ENCODE data around the gene TMEM233. TPM values are rescaled to one million over a fixed set of nuclear protein-coding genes. Genes with fewer than 3 reads are reported as not detected.
A peak's percentile ranks its signal among the peaks of the same experiment; 100 is the strongest.

TMEM233 gene
- total and polyA plus RNA-seq, 2 experiments from 2014 or later = 0.33 TPM; not detected in 1

GRCh38 chr12:119642986-119643385 is 49.4 kb downstream of the TMEM233 start:
- H3K79me2 ChIP-seq (ENCODE audit: insufficient read depth) = no peaks in the 10 kb centered on the region
- in situ Hi-C loops (cut with MboI) = no loop called here
- no peak overlapping the region for H3K4me3 ChIP-seq
- H3K27me3 ChIP-seq (replicated peaks; ENCODE audit: insufficient read depth) = no peaks in the 10 kb centered on the region
- no peak overlapping the region for H3K4me2 ChIP-seq (ENCODE audit: unreplicated experiment)
- no peaks in the 10 kb centered on the region for H3F3A ChIP-seq (ENCODE audit: insufficient read depth)
- no peak overlapping the region for H3K27ac ChIP-seq
- no peaks in the 10 kb centered on the region for H3K4me1 ChIP-seq (ENCODE audit: insufficient read depth)
- no peak overlapping the region for H3K9ac ChIP-seq
- no peak for DNase-seq
- TF ChIP-seq EZH2 (IDR thresholded peaks at IDR 0.05; ENCODE audit: insufficient read depth, poor library complexity, severe bottlenecking) = no peak
- TF ChIP-seq EZH2phosphoT487 (IDR thresholded peaks at IDR 0.05; ENCODE audit: insufficient read depth, low read depth) = no peak
- H2AFZ ChIP-seq = no peak overlapping the region
- H3K36me3 ChIP-seq (ENCODE audit: low read depth) = no peaks in the 10 kb centered on the region
- no peaks in the 10 kb centered on the region for H4K20me1 ChIP-seq (ENCODE audit: insufficient read depth)
- WGBS, 2 experiments (ENCODE audit: low coverage in 1 of 2, low lambda C conversion rate in 2 of 2, missing lambda C conversion rate in 2 of 2) = 50 to 52% methylated on average over 4 of the region's 4 CpGs
- no peaks in the 10 kb centered on the region for H3K9me3 ChIP-seq (ENCODE audit: low read depth)
- no peaks in the 10 kb centered on the region for H3K9me2 ChIP-seq (ENCODE audit: insufficient read depth)

GRCh38 chr12:119644930-119645329 is 51.4 kb downstream of the TMEM233 start:
- in situ Hi-C loops (cut with MboI) = no loop called here
- Histone ChIP-seq H3K9ac (no peak overlapping the region), H3K27me3 (replicated peaks; ENCODE audit: insufficient read depth) (no peaks in the 10 kb centered on the region), H4K20me1 (ENCODE audit: insufficient read depth) (no peaks in the 10 kb centered on the region), H3K4me1 (ENCODE audit: insufficient read depth) (no peaks in the 10 kb centered on the region), H3K4me2 (ENCODE audit: unreplicated experiment) (no peak overlapping the region), H3K9me2 (ENCODE audit: insufficient read depth) (no peaks in the 10 kb centered on the region), H3K4me3 (no peak overlapping the region), H2AFZ (no peak overlapping the region), H3K27ac (no peak overlapping the region), H3K79me2 (ENCODE audit: insufficient read depth) (no peaks in the 10 kb centered on the region), H3K36me3 (ENCODE audit: low read depth) (no peaks in the 10 kb centered on the region), H3F3A (ENCODE audit: insufficient read depth) (no peaks in the 10 kb centered on the region), H3K9me3 (ENCODE audit: low read depth) (no peaks in the 10 kb centered on the region)
- no peak for DNase-seq
- WGBS, 2 experiments (ENCODE audit: low coverage in 1 of 2, low lambda C conversion rate in 2 of 2, missing lambda C conversion rate in 2 of 2) = 31 to 47% methylated on average over 3 of the region's 3 CpGs
- TF ChIP-seq EZH2 (IDR thresholded peaks at IDR 0.05; ENCODE audit: insufficient read depth, poor library complexity, severe bottlenecking) (no peak), EZH2phosphoT487 (IDR thresholded peaks at IDR 0.05; ENCODE audit: insufficient read depth, low read depth) (no peak)

GRCh38 chr12:119645535-119646059 is 52.0 kb downstream of the TMEM233 start:
- Histone ChIP-seq H3K79me2 (ENCODE audit: insufficient read depth) (no peaks in the 10 kb centered on the region), H3K4me2 (ENCODE audit: unreplicated experiment) (no peak overlapping the region), H3K4me3 (no peak overlapping the region), H3K27ac (no peak overlapping the region), H4K20me1 (ENCODE audit: insufficient read depth) (no peaks in the 10 kb centered on the region), H3K9ac (no peak overlapping the region), H3K9me2 (ENCODE audit: insufficient read depth) (no peaks in the 10 kb centered on the region), H2AFZ (no peak overlapping the region), H3F3A (ENCODE audit: insufficient read depth) (no peaks in the 10 kb centered on the region), H3K9me3 (ENCODE audit: low read depth) (no peaks in the 10 kb centered on the region), H3K36me3 (ENCODE audit: low read depth) (no peaks in the 10 kb centered on the region), H3K4me1 (ENCODE audit: insufficient read depth) (no peaks in the 10 kb centered on the region), H3K27me3 (replicated peaks; ENCODE audit: insufficient read depth) (no peaks in the 10 kb centered on the region)
- no peak for DNase-seq
- in situ Hi-C loops (cut with MboI) = no loop called here
- TF ChIP-seq EZH2phosphoT487 (IDR thresholded peaks at IDR 0.05; ENCODE audit: insufficient read depth, low read depth) (no peak), EZH2 (IDR thresholded peaks at IDR 0.05; ENCODE audit: insufficient read depth, poor library complexity, severe bottlenecking) (no peak)
- 50 to 51% methylated on average over 7 of the region's 7 CpGs for WGBS, 2 experiments (ENCODE audit: low coverage in 1 of 2, low lambda C conversion rate in 2 of 2, missing lambda C conversion rate in 2 of 2)

- Histone ChIP-seq H2AFZ (no peak overlapping the region), H3K79me2 (ENCODE audit: insufficient read depth) (no peaks in the 10 kb centered on the region), H3F3A (ENCODE audit: insufficient read depth) (no peaks in the 10 kb centered on the region), H3K27ac (no peak overlapping the region), H3K4me2 (ENCODE audit: unreplicated experiment) (no peak overlapping the region), H3K9me2 (ENCODE audit: insufficient read depth) (no peaks in the 10 kb centered on the region), H3K4me1 (ENCODE audit: insufficient read depth) (no peaks in the 10 kb centered on the region), H3K27me3 (replicated peaks; ENCODE audit: insufficient read depth) (no peaks in the 10 kb centered on the region), H3K36me3 (ENCODE audit: low read depth) (no peaks in the 10 kb centered on the region), H3K9ac (no peak overlapping the region), H3K4me3 (no peak overlapping the region), H4K20me1 (ENCODE audit: insufficient read depth) (no peaks in the 10 kb centered on the region), H3K9me3 (ENCODE audit: low read depth) (no peaks in the 10 kb centered on the region)
- in situ Hi-C loops (cut with MboI) = no loop called here
- TF ChIP-seq EZH2 (IDR thresholded peaks at IDR 0.05; ENCODE audit: insufficient read depth, poor library complexity, severe bottlenecking) (no peak), EZH2phosphoT487 (IDR thresholded peaks at IDR 0.05; ENCODE audit: insufficient read depth, low read depth) (no peak)
- peak; percentile 25 for DNase-seq
- WGBS, 2 experiments (ENCODE audit: low coverage in 1 of 2, low lambda C conversion rate in 2 of 2, missing lambda C conversion rate in 2 of 2) = 49 to 57% methylated on average over 4 of the region's 4 CpGs
These were observed 55.7 kb downstream of the TMEM233 start for GRCh38 chr12:119649202-119649808.
